Activated naive CD8-positive, alpha-beta T cell treated with anti-CD3 and anti-CD28 coated beads, Interleukin-2, amount 50 U/mL, for 24 hours (primary cell): ENCODE results near the gene BRME1.
"Not testable (repeated sequence)": the region's sequence is repeated elsewhere in the genome, so short reads cannot be mapped to it uniquely, and the experiment has no call there.

Experiments
- ATAC-seq: fragments of 150-1000 bp; cut with Tn5 transposase; one replicate; pipeline ENCODE4 v1.10.0; 2021
- DNase-seq: peaks from one replicate; pipeline ENCODE4 v3.0.0; 2021
- H3K27ac Mint-ChIP-seq: one replicate; pipeline ENCODE4 v1.8.0; 2021; ENCODE audit warnings: mild to moderate bottlenecking, mixed read lengths
- H3K27me3 Mint-ChIP-seq: one replicate; pipeline ENCODE4 v1.8.0; 2021; ENCODE audit warnings: mixed read lengths
- H3K36me3 Mint-ChIP-seq: one replicate; pipeline ENCODE4 v1.8.0; 2021; ENCODE audit warnings: low read depth, mixed read lengths
- H3K4me1 Mint-ChIP-seq: one replicate; pipeline ENCODE4 v1.8.0; 2021; ENCODE audit warnings: mixed read lengths
- H3K4me3 Mint-ChIP-seq: one replicate; pipeline ENCODE4 v1.8.0; 2021; ENCODE audit warnings: mild to moderate bottlenecking, moderate library complexity, mixed read lengths
- H3K9me3 Mint-ChIP-seq: one replicate; pipeline ENCODE4 v1.8.0; 2021; ENCODE audit warnings: mixed read lengths

BRME1 gene

DNA sequence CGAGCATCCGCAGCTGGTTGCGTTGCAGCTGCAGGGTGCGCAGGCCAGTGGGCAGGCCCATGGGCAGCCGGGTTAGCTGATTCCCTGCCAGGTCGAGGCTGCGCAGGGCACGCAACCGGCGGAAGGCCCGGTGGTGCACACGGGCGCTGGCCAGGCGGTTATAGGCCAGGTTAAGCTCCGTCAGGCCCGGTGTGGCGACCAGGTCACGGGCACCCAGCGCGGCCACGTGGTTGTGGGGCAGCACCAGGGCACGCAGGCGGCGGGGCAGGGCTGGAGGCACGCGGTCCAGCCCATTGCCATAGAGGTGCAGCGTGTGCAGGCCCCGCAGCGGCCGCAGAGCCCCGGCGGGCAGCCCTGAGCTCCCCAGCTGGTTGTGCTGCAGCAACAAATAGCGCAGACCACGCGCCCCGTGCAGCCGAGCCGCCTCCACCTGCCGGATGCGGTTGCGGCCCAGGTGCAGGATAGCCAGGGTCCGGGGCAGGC lies 27.0 kb upstream of the BRME1 start:
- Mint-ChIP-seq H3K27me3 (peaks cover 4% of the 10 kb centered on the region), H3K36me3 (peaks cover 6% of the 10 kb centered on the region), H3K4me3 (no peak overlapping the region), H3K4me1 (no peaks in the 10 kb centered on the region), H3K27ac (no peak overlapping the region), H3K9me3 (no peaks in the 10 kb centered on the region)
- ATAC-seq, result no peak
- no peak for DNase-seq

DNA sequence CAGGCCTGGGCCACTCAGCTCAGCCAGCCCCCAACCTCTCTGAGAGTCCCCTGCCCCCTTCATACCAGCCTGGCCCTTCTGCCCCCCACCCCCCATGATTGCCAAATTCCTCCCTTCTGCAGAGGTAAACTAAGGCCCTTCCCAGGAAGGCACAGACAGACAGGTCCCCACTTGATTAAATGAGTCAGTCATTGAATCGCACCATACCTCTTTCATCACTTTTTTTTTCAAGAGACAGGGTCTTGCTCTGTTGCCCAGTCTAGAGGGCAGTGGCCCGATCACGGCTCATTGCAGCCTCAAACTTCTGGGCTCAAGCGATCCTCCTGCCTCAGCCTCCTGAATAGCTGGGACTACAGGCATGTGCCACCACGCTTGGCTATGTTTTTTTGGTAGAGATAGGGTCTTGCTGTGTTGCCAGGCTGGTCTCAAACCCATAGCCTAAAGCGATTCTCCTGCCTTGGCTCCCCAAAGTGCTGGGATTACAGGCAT lies 26.3 kb upstream of the BRME1 start:
- Mint-ChIP-seq H3K27ac (no peak overlapping the region), H3K9me3 (no peaks in the 10 kb centered on the region)
- DNase-seq, result no peak

DNA sequence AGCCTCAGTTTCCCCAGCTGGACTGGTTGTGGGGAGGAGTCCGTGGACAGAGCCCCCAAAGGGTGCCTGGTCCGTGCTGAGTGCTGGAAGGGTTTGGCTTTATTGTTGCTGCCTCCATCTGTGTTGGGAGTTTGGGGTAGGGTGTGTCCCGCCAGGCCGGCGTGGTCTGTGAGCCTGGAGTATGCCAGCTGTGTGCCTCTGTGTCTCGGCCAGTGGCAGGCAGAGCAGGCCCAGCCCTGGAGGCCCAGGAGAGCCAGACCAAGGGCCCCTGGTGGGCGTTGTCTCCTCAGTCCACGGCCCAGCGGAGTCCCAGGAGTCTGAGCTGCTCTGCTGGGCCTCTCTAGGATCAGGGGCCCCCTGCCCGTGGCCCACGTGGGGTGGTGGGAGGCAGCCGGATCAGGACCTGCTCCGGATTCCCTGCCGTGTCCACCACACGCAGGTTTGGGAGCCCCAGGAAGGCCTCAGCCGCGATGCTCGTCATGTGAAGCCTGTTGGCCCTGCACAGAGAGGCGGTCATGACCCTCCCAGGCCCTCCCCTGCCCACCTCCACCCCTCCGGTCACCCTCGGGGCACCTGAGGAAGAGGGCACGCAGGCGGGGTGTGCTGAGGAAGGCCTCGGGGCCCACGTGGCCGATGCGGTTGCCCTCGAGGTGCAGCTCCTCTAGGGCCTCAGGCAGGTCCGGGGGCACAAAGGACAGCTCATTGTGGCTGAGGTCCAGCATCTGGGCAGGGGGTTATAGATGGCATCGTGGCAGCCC lies 25.7 kb upstream of the BRME1 start:
- Mint-ChIP-seq H3K36me3 (peaks cover 6% of the 10 kb centered on the region), H3K27ac (no peak overlapping the region), H3K9me3 (no peaks in the 10 kb centered on the region), H3K27me3 (no peaks in the 10 kb centered on the region), H3K4me3 (no peak overlapping the region), H3K4me1 (no peaks in the 10 kb centered on the region)
- peak; percentile 27 for ATAC-seq
- no peak for DNase-seq

More for the DNA sequence above, 26.3 kb upstream of the BRME1 start:
- peaks cover 6% of the 10 kb centered on the region for H3K36me3 Mint-ChIP-seq
- H3K4me1 Mint-ChIP-seq, result no peaks in the 10 kb centered on the region
- no peak for ATAC-seq
- H3K27me3 Mint-ChIP-seq, result no peaks in the 10 kb centered on the region
- no peak overlapping the region for H3K4me3 Mint-ChIP-seq

DNA sequence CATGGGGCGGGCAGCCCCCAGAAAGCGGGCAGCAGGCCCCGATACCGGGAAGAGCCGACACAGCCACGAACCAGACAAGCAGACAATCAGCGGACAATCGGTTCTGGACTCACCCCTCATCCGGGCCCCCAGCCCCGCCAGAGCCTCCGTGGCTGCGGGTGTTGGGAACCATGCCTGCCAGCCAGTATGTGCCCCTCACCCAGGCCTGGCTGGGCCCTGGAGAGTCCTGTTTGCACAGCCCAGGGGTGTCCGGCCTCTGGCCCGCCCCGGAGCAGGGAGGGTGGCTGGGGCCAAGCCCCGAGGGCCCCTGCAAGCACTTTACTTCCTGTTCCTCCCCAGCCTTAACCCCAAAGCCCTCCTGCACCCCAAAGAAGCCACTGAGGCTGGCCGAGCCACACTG lies 24.5 kb upstream of the BRME1 start:
- Mint-ChIP-seq H3K36me3 (peaks cover 6% of the 10 kb centered on the region), H3K4me3 (no peak overlapping the region), H3K4me1 (no peaks in the 10 kb centered on the region), H3K9me3 (no peaks in the 10 kb centered on the region), H3K27ac (no peak overlapping the region), H3K27me3 (no peaks in the 10 kb centered on the region)
- ATAC-seq (no peak), DNase-seq (no peak)

DNA sequence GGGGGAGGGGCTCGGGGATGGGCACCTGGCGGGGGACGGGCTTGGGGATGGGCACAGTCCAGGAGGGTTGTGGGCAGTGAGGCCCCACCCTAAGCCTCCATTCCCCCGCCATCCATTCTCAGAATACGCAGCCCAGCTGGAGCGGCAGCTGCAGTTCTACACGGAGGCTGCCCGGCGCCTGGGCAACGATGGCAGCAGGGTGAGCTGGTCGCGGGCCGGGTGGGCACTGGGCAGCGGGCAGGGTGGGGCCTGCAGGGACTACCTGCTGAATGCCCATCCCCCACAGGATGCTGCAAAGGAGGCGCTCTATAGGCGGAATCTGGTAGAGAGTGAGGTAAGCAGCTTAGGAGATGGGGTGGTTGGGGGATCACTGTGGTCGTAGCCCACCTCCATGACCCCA lies 24.0 kb upstream of the BRME1 start:
- H3K4me3 Mint-ChIP-seq, result no peak overlapping the region
- no peak overlapping the region for H3K27ac Mint-ChIP-seq
- H3K4me1 Mint-ChIP-seq, result no peaks in the 10 kb centered on the region
- no peak for ATAC-seq
- peaks cover 6% of the 10 kb centered on the region for H3K36me3 Mint-ChIP-seq
- H3K9me3 Mint-ChIP-seq, result no peaks in the 10 kb centered on the region
- no peak for DNase-seq
- no peaks in the 10 kb centered on the region for H3K27me3 Mint-ChIP-seq

DNA sequence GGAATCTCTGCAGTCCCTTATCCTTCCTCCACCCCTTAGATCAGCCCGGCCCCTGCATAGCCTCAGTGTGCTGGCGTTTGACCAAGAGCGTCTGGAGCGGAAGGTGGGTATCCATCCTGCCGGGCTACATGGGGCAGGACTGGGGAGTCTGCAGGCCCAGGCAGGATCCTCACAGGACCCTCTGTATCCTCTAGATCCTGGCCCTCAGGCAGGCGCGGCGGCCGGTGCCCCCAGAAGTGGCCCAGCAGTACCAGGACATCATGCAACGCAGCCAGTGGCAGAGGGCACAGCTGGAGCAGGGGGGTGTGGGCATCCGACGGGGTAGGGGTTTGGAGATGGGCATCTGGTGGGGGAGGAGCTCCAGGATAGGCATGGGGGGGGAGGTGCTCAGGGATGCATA lies 23.4 kb upstream of the BRME1 start:
- ATAC-seq (no peak), DNase-seq (no peak)
- H3K27ac Mint-ChIP-seq, result no peak overlapping the region
- H3K4me3 Mint-ChIP-seq, result no peak overlapping the region
- H3K4me1 Mint-ChIP-seq, result no peaks in the 10 kb centered on the region
- no peaks in the 10 kb centered on the region for H3K27me3 Mint-ChIP-seq
- no peaks in the 10 kb centered on the region for H3K9me3 Mint-ChIP-seq
- H3K36me3 Mint-ChIP-seq, result peaks cover 10% of the 10 kb centered on the region

DNA sequence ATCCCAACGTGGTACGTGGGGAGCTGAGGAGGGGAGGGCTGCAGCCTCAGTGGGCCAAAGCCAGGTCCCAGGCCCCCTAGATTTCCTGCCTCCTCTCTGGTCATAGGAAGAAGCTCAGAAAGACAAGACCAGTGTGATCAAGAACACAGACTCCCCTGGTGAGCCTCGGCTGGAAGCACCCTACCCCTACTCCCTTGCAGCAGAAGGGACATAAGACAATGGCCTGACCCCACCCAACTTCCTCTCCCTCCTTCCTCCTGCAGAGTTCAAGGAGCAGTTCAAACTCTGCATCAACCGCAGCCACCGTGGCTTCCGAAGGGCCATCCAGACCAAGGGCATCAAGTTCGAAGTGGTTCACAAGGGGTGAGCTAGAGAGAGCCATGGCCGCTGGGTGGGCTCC lies 20.8 kb upstream of the BRME1 start:
- no peaks in the 10 kb centered on the region for H3K27me3 Mint-ChIP-seq

DNA sequence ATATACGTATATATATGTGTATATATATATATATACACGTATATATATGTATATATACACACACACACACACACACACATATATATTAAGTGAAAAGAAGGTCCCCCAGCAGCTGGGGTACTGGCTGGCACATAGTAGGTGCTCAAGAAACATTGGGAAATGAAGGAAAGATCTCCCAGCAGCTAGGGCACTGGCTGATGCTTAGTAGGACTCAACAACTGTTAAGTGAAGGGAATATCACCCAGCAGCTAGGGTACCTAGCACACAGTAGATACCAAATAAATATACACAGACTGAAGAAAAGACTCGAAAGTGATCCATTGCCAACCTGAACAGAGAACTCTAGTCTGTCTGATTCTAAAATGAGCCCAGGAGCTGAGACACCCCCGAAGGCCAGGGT lies 20.1 kb upstream of the BRME1 start:
- no peak overlapping the region for H3K27ac Mint-ChIP-seq
- H3K4me3 Mint-ChIP-seq, result no peak overlapping the region
- peaks cover 28% of the 10 kb centered on the region for H3K36me3 Mint-ChIP-seq
- no peaks in the 10 kb centered on the region for H3K27me3 Mint-ChIP-seq
- H3K4me1 Mint-ChIP-seq, result no peaks in the 10 kb centered on the region
- DNase-seq, result no peak
- H3K9me3 Mint-ChIP-seq, result peaks cover 2% of the 10 kb centered on the region
- no peak for ATAC-seq

More for the DNA sequence above, 20.8 kb upstream of the BRME1 start:
- ATAC-seq (no peak), DNase-seq (no peak)
- no peaks in the 10 kb centered on the region for H3K4me1 Mint-ChIP-seq
- no peak overlapping the region for H3K27ac Mint-ChIP-seq
- peaks cover 21% of the 10 kb centered on the region for H3K36me3 Mint-ChIP-seq
- H3K4me3 Mint-ChIP-seq, result no peak overlapping the region
- H3K9me3 Mint-ChIP-seq, result no peaks in the 10 kb centered on the region

DNA sequence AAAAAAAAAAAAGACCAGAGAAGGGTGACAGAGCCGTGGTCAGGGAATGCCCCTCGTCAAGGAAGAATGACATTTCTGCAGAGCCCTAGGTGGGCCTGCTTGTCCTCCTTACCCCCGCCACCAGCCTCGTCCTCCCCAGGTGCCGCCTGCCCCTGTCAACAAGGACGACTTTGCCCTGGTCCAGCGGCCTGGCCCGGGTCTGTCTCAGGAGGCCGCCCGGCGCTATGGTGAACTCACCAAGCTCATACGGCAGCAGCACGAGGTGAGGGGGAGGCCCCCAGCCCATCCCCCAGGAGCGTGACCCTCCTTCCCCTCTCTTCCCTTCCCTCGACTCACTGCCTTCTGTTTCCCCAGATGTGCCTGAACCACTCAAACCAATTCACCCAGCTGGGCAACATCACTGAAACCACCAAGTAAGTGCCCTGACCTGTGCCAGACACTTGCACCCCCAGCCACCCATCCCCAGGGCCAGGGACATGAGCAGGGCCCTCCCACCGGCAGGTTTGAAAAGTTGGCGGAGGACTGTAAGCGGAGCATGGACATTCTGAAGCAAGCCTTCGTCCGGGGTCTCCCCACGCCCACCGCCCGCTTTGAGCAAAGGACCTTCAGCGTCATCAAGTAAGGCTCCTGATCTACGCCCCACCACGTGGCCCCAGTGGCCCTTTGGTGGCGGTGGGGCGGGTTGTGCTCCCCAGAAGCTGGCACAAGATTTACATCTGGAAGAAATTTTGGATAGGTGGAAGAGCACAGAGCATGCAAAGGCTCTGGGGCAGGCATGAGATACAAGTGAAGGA lies 17.5 kb upstream of the BRME1 start:
- Mint-ChIP-seq H3K4me1 (no peaks in the 10 kb centered on the region), H3K9me3 (peaks cover 5% of the 10 kb centered on the region), H3K27me3 (no peaks in the 10 kb centered on the region), H3K36me3 (peaks cover 38% of the 10 kb centered on the region), H3K27ac (no peak overlapping the region), H3K4me3 (no peak overlapping the region)
- DNase-seq, result no peak
- no peak for ATAC-seq

DNA sequence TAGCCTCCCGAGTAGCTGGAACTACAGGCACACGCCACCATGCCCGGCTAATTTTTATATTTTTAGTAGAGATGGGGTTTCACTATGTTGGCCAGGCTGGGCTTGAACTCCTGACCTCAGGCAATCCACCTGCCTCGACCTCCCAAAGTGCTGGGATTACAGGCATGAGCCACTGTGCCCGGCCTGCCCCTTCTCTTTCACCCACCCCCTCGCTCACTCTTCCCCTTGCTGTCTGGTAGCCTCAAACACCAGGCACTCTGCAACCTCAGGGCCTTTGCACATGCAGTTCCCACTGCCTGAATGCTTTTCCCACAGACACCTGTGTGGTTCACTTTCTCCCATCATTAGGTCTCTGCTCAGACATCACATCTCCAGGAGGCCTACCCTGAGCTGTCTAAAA lies 16.2 kb upstream of the BRME1 start:
- not testable (repeated sequence) for DNase-seq, H3K27me3 Mint-ChIP-seq, H3K4me1 Mint-ChIP-seq, H3K4me3 Mint-ChIP-seq, ATAC-seq, H3K27ac Mint-ChIP-seq, H3K9me3 Mint-ChIP-seq
- peaks cover 35% of the 10 kb centered on the region for H3K36me3 Mint-ChIP-seq

DNA sequence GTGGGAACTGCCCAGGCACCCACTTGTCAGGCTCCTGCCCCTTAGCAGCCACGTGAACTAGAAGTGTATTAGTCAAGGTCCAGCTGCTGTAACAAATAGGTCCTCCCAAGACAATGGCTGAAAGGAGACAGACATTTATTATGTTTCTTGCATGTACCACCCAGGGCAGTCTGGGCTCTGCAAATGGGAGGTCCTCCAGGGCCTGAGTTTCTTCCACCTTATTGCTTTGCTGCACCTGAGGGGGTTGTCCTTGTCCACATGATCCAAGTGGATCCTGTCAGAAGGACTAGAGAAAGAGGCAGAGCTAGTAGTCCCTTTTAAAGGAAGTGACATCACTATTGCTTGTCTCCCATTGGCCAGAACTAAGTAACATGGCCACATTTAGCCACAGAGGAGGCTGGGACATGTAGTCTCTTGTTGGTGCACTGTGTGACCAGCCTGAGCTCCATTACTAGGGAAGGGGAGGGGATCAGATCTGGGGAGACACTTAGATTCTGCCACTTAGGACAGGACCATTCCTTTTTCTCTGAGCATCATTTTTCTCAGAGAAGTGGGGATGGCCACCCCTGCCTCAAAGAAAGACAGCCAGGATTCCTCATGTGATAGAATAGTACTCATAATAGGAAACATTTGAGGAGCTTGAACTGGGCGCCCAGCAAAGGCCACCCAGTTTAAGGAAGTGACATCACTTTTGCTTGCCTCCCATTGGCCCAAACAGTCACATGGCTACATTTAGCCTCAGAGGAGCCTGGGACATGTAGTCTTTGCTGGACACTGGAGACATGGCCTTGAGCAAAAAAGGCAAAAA lies 15.2 kb upstream of the BRME1 start:
- peak; percentile 91 for ATAC-seq

DNA sequence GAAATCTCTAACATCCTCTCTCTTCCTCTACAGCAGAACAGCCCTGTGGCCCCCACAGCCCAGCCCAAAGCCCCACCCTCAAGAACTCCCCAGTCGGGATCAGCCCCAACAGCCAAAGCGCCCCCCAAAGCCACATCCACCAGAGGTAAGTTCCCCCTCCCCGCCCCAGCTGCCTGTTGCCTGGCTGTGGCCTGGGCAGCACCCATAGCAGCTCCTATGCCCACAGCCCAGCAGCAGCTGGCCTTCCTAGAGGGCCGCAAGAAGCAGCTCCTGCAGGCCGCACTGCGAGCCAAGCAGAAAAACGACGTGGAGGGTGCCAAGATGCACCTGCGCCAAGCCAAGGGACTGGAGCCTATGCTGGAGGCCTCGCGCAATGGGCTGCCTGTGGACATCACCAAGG lies 14.6 kb upstream of the BRME1 start:
- Mint-ChIP-seq H3K4me1 (no peaks in the 10 kb centered on the region), H3K27ac (no peak overlapping the region), H3K36me3 (peaks cover 35% of the 10 kb centered on the region), H3K4me3 (no peak overlapping the region), H3K9me3 (peaks cover 5% of the 10 kb centered on the region), H3K27me3 (no peaks in the 10 kb centered on the region)
- no peak for ATAC-seq
- DNase-seq, result no peak

More for the DNA sequence above, 15.2 kb upstream of the BRME1 start:
- peaks cover 5% of the 10 kb centered on the region for H3K9me3 Mint-ChIP-seq
- H3K27me3 Mint-ChIP-seq, result no peaks in the 10 kb centered on the region
- H3K4me3 Mint-ChIP-seq, result no peak overlapping the region
- no peaks in the 10 kb centered on the region for H3K4me1 Mint-ChIP-seq
- H3K36me3 Mint-ChIP-seq, result peaks cover 35% of the 10 kb centered on the region
- H3K27ac Mint-ChIP-seq, result no peak overlapping the region
- DNase-seq, result peak; percentile 13

DNA sequence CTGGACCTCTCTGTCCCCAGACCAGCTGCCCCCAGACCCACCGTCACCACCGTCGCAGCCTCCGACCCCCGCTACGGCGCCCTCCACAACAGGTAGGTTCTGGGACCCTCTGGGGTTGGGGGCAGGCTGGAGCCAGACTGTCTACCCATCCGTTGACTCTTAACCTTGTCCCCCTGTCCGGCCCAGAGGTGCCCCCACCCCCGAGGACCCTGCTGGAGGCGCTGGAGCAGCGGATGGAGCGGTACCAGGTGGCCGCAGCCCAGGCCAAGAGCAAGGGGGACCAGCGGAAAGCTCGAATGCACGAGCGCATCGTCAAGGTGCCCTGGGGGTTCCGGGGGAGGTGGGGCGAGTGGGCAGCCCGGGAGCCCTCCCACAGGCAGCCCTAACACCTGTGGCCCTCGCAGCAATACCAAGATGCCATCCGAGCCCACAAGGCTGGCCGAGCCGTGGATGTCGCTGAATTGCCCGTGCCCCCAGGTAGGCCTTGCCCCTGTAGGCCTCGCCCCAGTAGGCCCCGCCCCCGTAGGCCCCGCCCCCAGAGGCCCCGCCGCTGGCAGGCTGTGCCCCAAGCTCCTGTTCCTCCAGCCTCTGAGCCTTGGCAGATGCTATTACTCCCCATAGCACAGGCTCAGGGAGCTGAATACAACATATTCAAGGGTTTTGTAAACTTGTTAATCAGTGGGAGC lies 13.0 kb upstream of the BRME1 start:
- Mint-ChIP-seq H3K27ac (no peak overlapping the region), H3K4me3 (no peak overlapping the region), H3K9me3 (peaks cover 5% of the 10 kb centered on the region), H3K27me3 (no peaks in the 10 kb centered on the region), H3K4me1 (no peaks in the 10 kb centered on the region), H3K36me3 (peaks cover 34% of the 10 kb centered on the region)
- DNase-seq (no peak), ATAC-seq (no peak)

DNA sequence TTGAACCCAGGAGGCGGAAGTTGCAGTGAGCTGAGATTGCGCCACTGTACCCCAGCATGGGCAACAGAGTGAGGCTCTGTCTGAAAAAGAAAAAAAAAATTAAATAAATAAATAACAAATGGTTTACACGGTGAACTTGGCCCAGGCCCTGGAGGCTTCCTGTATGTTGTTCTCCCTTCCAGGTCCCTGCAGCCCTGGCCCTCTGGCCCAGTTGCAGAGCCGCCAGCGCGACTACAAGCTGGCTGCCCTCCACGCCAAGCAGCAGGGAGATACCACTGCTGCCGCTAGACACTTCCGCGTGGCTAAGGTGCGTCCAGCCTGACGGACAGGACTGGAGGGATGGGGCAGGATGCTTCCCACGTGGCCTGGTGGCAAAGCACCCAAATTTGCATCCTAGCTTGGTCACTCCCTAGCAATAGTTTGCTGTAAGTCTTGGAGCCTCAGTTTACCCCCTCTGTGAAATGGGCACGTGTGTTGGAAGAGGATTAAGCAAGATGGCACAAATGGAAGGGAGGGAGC lies 12.0 kb upstream of the BRME1 start:
- no peaks in the 10 kb centered on the region for H3K27me3 Mint-ChIP-seq
- no peak overlapping the region for H3K4me3 Mint-ChIP-seq
- H3K36me3 Mint-ChIP-seq, result peaks cover 35% of the 10 kb centered on the region
- DNase-seq (no peak), ATAC-seq (no peak)
- H3K9me3 Mint-ChIP-seq, result peaks cover 5% of the 10 kb centered on the region
- no peaks in the 10 kb centered on the region for H3K4me1 Mint-ChIP-seq
- no peak overlapping the region for H3K27ac Mint-ChIP-seq
